SK-N-SH treated with all-trans-retinoic acid at 6 μM for 48 hours (cell line): ENCODE measurements around the gene EFNA3.
"Not testable (repeated sequence)": the region's sequence is repeated elsewhere in the genome, so short reads cannot be mapped to it uniquely, and the experiment has no call there.

Source experiments
- ATAC-seq: fragments of 200-7000 bp; cut with Tn5 transposase; 3 replicates; pipeline ENCODE4 v1.9.1; 2020; ENCODE audit warnings: mild to moderate bottlenecking, moderate library complexity
- ARNTL ChIP-seq: fragments of 450-650 bp; formaldehyde crosslinking; IDR thresholded peaks from 2 replicates; pipeline ENCODE4 v1.5.0; 2020; ENCODE audit warnings: low read depth, mild to moderate bottlenecking, moderate library complexity, borderline replicate concordance
- BACH2 ChIP-seq: fragments of 250-450 bp; sonication (Bioruptor Pico); IDR thresholded peaks from 2 replicates; pipeline ENCODE4 v1.9.0; 2021; ENCODE audit warnings: mild to moderate bottlenecking, borderline replicate concordance
- CREB5 ChIP-seq: fragments of 250-450 bp; sonication (Bioruptor Pico); IDR thresholded peaks from 2 replicates; pipeline ENCODE4 v1.5.1; 2020; ENCODE audit warnings: low read depth, mild to moderate bottlenecking, moderate library complexity
- CSDC2 ChIP-seq: fragments of 250-450 bp; sonication (Bioruptor Pico); IDR thresholded peaks from 2 replicates; pipeline ENCODE4 v1.5.0; 2020; ENCODE audit warnings: mild to moderate bottlenecking, moderate library complexity
- CSRNP3 ChIP-seq: fragments of 250-450 bp; sonication (Bioruptor Pico); IDR thresholded peaks from 2 replicates; pipeline ENCODE4 v1.5.1; 2021; ENCODE audit warnings: mild to moderate bottlenecking, moderate library complexity
- ESRRG ChIP-seq: fragments of 250-450 bp; sonication (Bioruptor Pico); IDR thresholded peaks from 2 replicates; pipeline ENCODE4 v1.6.1; 2021; ENCODE audit warnings: mild to moderate bottlenecking
- GLIS3 ChIP-seq: fragments of 250-450 bp; sonication (Bioruptor Pico); IDR thresholded peaks from 2 replicates; pipeline ENCODE4 v1.5.0; 2020; ENCODE audit warnings: mild to moderate bottlenecking, moderate library complexity
- ISL1 ChIP-seq: fragments of 250-450 bp; sonication (Bioruptor Pico); IDR thresholded peaks from 2 replicates; pipeline ENCODE4 v2.1.2; 2022; ENCODE audit warnings: mild to moderate bottlenecking, moderate library complexity
- PATZ1 ChIP-seq: fragments of 250-450 bp; sonication (Bioruptor Pico); IDR thresholded peaks from 2 replicates; pipeline ENCODE4 v1.8.0; 2020; ENCODE audit warnings: mild to moderate bottlenecking, moderate library complexity, borderline replicate concordance
- POU6F1 ChIP-seq: fragments of 250-450 bp; sonication (Bioruptor Pico); IDR thresholded peaks from 2 replicates; pipeline ENCODE4 v1.8.0; 2021; ENCODE audit warnings: low read depth, mild to moderate bottlenecking, moderate library complexity, borderline replicate concordance
- PPARA ChIP-seq: fragments of 250-450 bp; sonication (Bioruptor Pico); IDR thresholded peaks from 2 replicates; pipeline ENCODE4 v1.5.0; 2020; ENCODE audit warnings: mild to moderate bottlenecking, borderline replicate concordance
- RARB ChIP-seq: fragments of 250-450 bp; sonication (Bioruptor Pico); IDR thresholded peaks from 2 replicates; pipeline ENCODE4 v1.8.0; 2021; ENCODE audit warnings: mild to moderate bottlenecking, moderate library complexity
- SNAI2 ChIP-seq: fragments of 250-450 bp; sonication (Bioruptor Pico); IDR thresholded peaks from 2 replicates; pipeline ENCODE4 v1.5.0; 2020; ENCODE audit warnings: mild to moderate bottlenecking, moderate library complexity
- TCF4 ChIP-seq: fragments of 250-450 bp; sonication (Bioruptor Pico); IDR thresholded peaks from 2 replicates; pipeline ENCODE4 v1.8.0; 2021; ENCODE audit warnings: mild to moderate bottlenecking, moderate library complexity, borderline replicate concordance
- TOX ChIP-seq: fragments of 250-450 bp; sonication (Bioruptor Pico); IDR thresholded peaks from 2 replicates; pipeline ENCODE4 v1.8.0; 2021; ENCODE audit warnings: mild to moderate bottlenecking, moderate library complexity, borderline replicate concordance
- TSHZ2 ChIP-seq: fragments of 250-450 bp; sonication (Bioruptor Pico); IDR thresholded peaks from 2 replicates; pipeline ENCODE4 v1.5.0; 2020; ENCODE audit warnings: mild to moderate bottlenecking, moderate library complexity
- ZC3H10 ChIP-seq: fragments of 250-450 bp; sonication (Bioruptor Pico); IDR thresholded peaks from 2 replicates; pipeline ENCODE4 v1.5.1; 2021; ENCODE audit warnings: mild to moderate bottlenecking, moderate library complexity
- ZFP3 ChIP-seq: fragments of 250-450 bp; sonication (Bioruptor Pico); IDR thresholded peaks from 2 replicates; pipeline ENCODE4 v1.5.0; 2020; ENCODE audit warnings: mild to moderate bottlenecking, moderate library complexity
- ZFP30 ChIP-seq: fragments of 450-650 bp; formaldehyde crosslinking; IDR thresholded peaks from 2 replicates; pipeline ENCODE4 v1.5.0; 2022; ENCODE audit warnings: mild to moderate bottlenecking, moderate library complexity
- ZNF565 ChIP-seq: fragments of 450-650 bp; formaldehyde crosslinking; conservative IDR thresholded peaks from 2 replicates; pipeline ENCODE4 v1.5.0; 2020; ENCODE audit warnings: low read depth, mild to moderate bottlenecking, moderate library complexity
- ZNF70 ChIP-seq: fragments of 450-650 bp; formaldehyde crosslinking; IDR thresholded peaks from 2 replicates; pipeline ENCODE4 v1.5.0; 2020; ENCODE audit warnings: mild to moderate bottlenecking, moderate library complexity
- ZNF8 ChIP-seq: fragments of 450-650 bp; formaldehyde crosslinking; IDR thresholded peaks from 2 replicates; pipeline ENCODE4 v1.5.0; 2020; ENCODE audit warnings: mild to moderate bottlenecking, moderate library complexity

EFNA3 gene

GRCh38 chr1:155116113-155116764 is 37.6 kb downstream of the EFNA3 start (continued):
- TF ChIP-seq TSHZ2 (CRISPR knock-in tag), result no peak

- ATAC-seq, result no peak
These were observed 39.0 kb downstream of the EFNA3 start for GRCh38 chr1:155117610-155118009.

GRCh38 chr1:155118090-155118489 is 39.5 kb downstream of the EFNA3 start:
- not testable (repeated sequence) for ATAC-seq

More at GRCh38 chr1:155117610-155118009, 39.0 kb downstream of the EFNA3 start:
- TF ChIP-seq TCF4 (no peak), TOX (no peak), CSRNP3 (CRISPR knock-in tag) (no peak), ZFP30 (no peak), ESRRG (CRISPR knock-in tag) (no peak), PPARA (CRISPR knock-in tag) (no peak), POU6F1 (CRISPR knock-in tag) (no peak), CREB5 (CRISPR knock-in tag) (no peak), SNAI2 (CRISPR knock-in tag) (no peak), RARB (CRISPR knock-in tag) (no peak), CSDC2 (no peak), ZFP3 (CRISPR knock-in tag) (no peak)

GRCh38 chr1:155120253-155120652 is 41.6 kb downstream of the EFNA3 start:
- peak; percentile 22; the same call in 2 of the 3 replicates for ATAC-seq
- TF ChIP-seq CREB5 (CRISPR knock-in tag) (no peak), ESRRG (CRISPR knock-in tag) (no peak), CSRNP3 (CRISPR knock-in tag) (no peak), SNAI2 (CRISPR knock-in tag) (no peak), ZC3H10 (CRISPR knock-in tag) (no peak), CSDC2 (no peak), BACH2 (no peak), ISL1 (CRISPR knock-in tag) (no peak), ZFP30 (no peak), ZNF565 (CRISPR knock-in tag) (no peak), POU6F1 (CRISPR knock-in tag) (no peak), PPARA (CRISPR knock-in tag) (no peak), GLIS3 (CRISPR knock-in tag) (no peak), ZNF70 (no peak), ZFP3 (CRISPR knock-in tag) (no peak), ZNF8 (CRISPR knock-in tag) (no peak), ARNTL (no peak), PATZ1 (no peak), TCF4 (no peak)
- TF ChIP-seq, all 23 proteins: peak for 0
